ENCODE measurements around the gene TLN1.

TLN1 gene, protein sequence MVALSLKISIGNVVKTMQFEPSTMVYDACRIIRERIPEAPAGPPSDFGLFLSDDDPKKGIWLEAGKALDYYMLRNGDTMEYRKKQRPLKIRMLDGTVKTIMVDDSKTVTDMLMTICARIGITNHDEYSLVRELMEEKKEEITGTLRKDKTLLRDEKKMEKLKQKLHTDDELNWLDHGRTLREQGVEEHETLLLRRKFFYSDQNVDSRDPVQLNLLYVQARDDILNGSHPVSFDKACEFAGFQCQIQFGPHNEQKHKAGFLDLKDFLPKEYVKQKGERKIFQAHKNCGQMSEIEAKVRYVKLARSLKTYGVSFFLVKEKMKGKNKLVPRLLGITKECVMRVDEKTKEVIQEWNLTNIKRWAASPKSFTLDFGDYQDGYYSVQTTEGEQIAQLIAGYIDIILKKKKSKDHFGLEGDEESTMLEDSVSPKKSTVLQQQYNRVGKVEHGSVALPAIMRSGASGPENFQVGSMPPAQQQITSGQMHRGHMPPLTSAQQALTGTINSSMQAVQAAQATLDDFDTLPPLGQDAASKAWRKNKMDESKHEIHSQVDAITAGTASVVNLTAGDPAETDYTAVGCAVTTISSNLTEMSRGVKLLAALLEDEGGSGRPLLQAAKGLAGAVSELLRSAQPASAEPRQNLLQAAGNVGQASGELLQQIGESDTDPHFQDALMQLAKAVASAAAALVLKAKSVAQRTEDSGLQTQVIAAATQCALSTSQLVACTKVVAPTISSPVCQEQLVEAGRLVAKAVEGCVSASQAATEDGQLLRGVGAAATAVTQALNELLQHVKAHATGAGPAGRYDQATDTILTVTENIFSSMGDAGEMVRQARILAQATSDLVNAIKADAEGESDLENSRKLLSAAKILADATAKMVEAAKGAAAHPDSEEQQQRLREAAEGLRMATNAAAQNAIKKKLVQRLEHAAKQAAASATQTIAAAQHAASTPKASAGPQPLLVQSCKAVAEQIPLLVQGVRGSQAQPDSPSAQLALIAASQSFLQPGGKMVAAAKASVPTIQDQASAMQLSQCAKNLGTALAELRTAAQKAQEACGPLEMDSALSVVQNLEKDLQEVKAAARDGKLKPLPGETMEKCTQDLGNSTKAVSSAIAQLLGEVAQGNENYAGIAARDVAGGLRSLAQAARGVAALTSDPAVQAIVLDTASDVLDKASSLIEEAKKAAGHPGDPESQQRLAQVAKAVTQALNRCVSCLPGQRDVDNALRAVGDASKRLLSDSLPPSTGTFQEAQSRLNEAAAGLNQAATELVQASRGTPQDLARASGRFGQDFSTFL (N-terminal part only)

DNA sequence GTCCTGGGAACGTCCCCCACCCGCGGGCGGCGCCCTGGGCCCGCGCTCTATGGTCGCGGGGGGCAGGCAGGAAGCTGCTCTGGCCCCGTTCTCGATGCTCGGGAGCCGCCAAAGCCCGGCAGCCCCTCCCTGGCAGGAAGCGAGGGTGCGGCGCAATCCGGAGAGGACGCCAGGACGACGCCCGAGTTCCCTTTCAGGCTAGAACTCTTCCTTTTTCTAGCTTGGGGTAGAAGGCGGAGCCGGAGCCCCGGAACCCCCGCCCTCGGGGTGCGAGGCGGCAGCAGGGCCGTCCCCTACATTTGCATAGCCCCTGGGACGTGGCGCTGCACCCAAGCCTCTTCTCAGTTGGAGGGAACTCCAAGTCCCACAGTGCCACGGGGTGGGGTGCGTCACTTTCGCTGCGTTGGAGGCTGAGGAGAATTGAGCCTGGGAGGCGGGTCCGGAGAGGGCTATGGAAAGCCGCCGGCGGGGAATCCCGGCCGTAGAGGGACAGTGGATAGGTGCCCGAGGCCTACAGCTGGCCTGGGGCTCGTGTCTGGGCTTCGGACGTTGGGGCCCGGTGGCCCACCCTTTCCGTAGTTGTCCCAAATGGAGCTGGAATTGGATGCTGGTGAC, at the start of gene TLN1, which contains the start of gene CREB3:
Gene TLN1, minus strand, starts transcription at position 11 of the 615 bp plus-strand sequence. CDS start 6,501 bp downstream, outside the sequence.
Gene CREB3, plus strand, starts transcription at position 482 of the 615 bp plus-strand sequence. Its CDS starts 107 bp downstream, at position 589.
- peak; percentile 99 for DNase-seq (ENCODE audit: low spot score)

DNA sequence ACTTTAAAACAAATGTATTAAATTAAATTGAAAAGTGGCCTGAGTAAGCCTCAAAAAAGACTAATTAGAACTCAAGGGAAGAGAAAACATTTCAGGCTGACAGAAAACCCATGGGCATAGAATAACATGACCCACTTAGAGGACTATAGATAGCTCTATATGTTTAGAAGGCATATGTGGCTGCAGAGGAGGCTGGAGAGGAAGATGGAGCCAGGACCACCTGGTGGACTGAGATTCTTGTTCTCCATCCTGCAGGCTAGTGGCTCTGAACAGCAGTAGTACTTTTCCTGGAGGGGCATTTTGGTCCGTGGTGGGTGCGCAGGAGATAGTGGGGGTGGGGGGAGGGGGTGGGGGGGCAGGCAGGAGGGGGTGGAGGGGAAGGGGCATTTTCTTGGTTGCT, 49.1 kb upstream of the TLN1 start:
- no peak for DNase-seq (ENCODE audit: low spot score)

- no peak for DNase-seq (ENCODE audit: low spot score)
Observed at GRCh38 chr9:35778496-35778895, 46.5 kb upstream of the TLN1 start.

GRCh38 chr9:35776018-35776417, 44.0 kb upstream of the TLN1 start:
- DNase-seq (ENCODE audit: low spot score), result no peak

DNA sequence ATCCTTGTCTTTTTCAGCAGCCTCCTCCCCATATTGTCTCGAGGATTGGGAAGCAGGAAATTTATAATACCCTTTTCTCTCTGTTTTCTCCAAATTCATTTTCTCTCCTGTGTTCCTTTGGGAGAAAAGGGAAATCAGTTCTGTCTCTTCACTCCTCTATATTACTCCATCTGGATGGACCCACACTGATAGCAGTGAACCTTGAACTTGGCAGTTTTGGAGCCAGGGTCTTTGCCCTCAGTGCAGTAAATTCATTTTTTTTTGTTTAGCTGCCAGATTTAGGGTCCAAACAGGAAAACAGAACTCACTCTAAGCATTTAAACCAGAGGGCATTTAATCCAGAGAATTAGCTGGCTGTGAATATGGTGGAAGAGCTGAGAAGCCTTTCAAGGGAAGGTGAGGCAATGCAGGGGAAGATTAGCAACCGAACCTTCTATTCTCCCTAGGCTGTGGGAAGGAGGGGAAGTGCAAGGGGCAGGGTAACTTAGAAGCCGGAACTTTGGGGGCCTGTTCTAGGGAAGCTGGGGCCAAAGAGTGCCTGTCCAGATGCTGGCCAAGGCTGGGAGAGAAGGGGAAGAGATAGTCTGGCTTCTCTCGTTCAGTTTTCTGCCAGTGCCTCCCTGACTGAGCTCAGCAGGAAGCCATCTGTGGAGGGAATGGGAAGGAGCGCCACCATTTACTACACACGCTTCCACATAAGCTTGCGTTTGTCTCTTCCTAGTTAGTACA, 43.1 kb upstream of the TLN1 start:
- DNase-seq (ENCODE audit: low spot score), result peak; percentile 67

GRCh38 chr9:35771943-35772342, 39.9 kb upstream of the TLN1 start:
- no peak for DNase-seq (ENCODE audit: low spot score)

- DNase-seq (ENCODE audit: low spot score), result no peak
Observed at GRCh38 chr9:35771534-35771933, 39.5 kb upstream of the TLN1 start.

DNA sequence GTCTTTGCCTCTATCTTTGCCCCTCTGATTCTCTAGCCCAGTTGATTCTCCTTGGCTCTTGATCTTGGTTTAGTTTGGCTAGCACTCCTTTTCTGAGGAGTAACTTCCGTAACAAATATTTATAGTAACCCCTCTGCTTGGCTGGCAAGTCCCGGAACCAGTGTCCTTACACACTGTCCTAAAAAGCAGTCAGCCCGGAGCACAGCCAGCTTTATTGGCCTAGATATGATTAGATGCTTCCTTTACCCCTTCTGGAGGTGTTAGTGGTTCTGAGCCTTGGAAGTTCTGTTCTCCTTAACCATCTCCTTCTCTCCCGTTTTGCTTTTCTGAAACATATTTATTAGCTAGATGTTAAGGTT, 39.1 kb upstream of the TLN1 start:
- no peak for DNase-seq (ENCODE audit: low spot score)

- DNase-seq (ENCODE audit: low spot score), result no peak
Observed at GRCh38 chr9:35769763-35770162, 37.8 kb upstream of the TLN1 start.

- DNase-seq (ENCODE audit: low spot score), result no peak
Observed at GRCh38 chr9:35767458-35767857, 35.5 kb upstream of the TLN1 start.

GRCh38 chr9:35766997-35767396, 35.0 kb upstream of the TLN1 start:
- no peak for DNase-seq (ENCODE audit: low spot score)

DNA sequence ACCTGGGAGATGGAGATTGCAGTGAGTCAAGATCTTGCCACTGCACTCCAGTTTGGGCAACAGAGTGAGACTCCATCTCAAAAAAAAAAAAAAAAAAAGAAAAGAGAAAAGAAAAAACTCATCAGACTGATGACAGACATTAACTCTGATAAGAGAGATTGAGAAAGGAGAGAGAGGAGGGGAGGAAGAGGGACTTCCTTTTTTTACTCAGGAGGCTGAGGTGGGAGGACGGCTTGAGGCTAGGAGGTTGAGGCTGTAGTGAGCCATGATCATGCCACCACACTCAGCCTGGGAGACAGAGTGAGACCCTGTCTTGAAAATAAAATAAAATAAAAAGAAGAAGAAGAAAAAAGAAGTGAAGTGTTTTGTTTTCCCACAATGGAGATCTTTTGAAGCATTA, 31.8 kb upstream of the TLN1 start:
- DNase-seq (ENCODE audit: low spot score), result no peak

- no peak for DNase-seq (ENCODE audit: low spot score)
Observed at GRCh38 chr9:35763181-35763580, 31.2 kb upstream of the TLN1 start.

DNA sequence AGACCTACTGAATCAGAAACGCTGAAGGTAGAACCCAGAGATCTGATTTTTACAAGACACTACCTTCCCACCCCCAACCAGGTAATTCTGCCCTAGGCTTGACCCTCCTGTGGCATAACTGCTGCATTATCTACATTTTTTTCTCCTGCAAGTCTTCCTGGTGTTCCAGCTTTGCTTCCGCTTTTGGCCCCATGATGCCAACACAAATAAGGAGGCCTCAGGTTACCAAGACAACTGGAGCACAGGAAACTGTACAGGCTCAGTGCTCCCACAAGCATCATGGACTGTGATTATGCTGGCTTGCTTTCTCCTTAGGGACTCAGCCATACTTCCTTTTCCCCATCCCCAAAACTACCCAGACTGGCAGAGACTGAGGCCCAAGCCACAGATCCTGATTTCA, 28.7 kb upstream of the TLN1 start:
- DNase-seq (ENCODE audit: low spot score), result peak; percentile 33

- DNase-seq (ENCODE audit: low spot score), result no peak
Observed at GRCh38 chr9:35759795-35760194, 27.8 kb upstream of the TLN1 start.

- DNase-seq (ENCODE audit: low spot score), result no peak
Observed at GRCh38 chr9:35758475-35759050, 26.6 kb upstream of the TLN1 start.

DNA sequence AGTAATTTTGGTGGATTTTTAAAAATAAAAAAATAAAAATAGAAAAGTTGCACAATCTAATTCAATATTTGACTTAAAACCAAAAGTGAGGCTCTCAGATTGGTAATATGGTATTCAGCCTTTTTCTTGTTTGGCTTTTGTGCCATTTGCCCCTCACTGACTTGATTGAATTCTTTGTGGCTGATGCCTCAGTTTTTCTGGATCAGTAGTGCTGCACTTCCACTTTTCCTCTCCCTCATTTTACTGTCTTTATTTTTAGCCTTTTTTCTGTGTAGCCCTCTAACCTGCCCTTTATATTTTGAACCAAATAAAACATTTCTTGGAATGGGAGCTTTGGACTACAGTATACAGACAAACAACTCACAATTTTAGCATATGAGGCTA, 25.9 kb upstream of the TLN1 start:
- DNase-seq (ENCODE audit: low spot score), result no peak

DNA sequence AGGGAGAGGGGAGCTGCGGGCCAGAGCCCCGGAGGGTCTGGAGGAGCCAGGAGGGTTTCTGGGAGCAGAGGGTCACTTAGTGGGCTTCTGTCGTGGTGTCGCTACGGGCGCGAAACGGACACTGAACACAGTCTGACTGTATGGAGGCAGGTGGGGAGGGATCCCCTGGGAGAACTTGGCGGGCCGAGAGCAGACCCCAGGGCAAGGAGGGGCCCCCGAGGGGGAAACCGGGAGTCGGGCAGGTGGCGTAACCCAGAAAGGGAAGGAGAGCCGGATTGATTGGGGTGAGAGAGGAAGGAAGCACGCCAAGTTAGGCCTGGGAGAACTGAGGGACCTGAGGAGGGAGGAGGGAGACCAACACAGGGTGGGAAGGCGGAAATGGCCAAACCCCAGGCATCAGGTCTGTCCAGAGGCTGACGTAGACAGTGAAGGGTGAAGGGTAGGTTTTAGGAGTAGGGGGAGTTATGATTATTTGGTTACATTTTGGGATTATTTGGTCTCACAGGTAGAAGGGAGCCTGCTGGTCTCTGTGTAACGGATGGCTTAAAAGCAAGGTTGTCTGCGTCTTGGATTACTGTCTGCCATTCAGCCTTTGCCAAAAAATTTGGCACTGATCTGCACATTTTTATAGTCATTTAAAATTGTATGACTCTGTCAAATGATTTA, 25.4 kb upstream of the TLN1 start:
- DNase-seq (ENCODE audit: low spot score), result peak; percentile 47

- DNase-seq (ENCODE audit: low spot score), result peak; percentile 77
Observed at GRCh38 chr9:35756275-35757225, 24.6 kb upstream of the TLN1 start.

All from Ammon's horn (tissue), 1 donor.